DND-41 (cell line): Measurements from ENCODE around the gene GRID2.

Experiments used
- ATAC-seq: fragments of 200-7000 bp; cut with Tn5 transposase; 3 replicates; pipeline ENCODE4 v1.9.1; 2021; ENCODE audit warnings: low read depth; ENCODE audit not compliant: insufficient read depth
- DNase-seq: peaks from one replicate; pipeline ENCODE4 v3.0.0-alpha.2; 2020
- H2AFZ ChIP-seq: 2 replicates; pipeline ENCODE4 v1.6.0; 2012; ENCODE audit warnings: low read depth, low read length
- H3K27ac ChIP-seq: 2 replicates; pipeline ENCODE4 v1.5.1; 2012; ENCODE audit warnings: low read length, inconsistent platforms
- H3K27me3 ChIP-seq: fragments of 200-600 bp; sonication (generic); 2 replicates; pipeline ENCODE4 v1.6.0; 2012; ENCODE audit warnings: low read length, mild to moderate bottlenecking, inconsistent platforms; ENCODE audit not compliant: insufficient read depth, poor library complexity
- H3K36me3 ChIP-seq: 2 replicates; pipeline ENCODE4 v1.5.1; 2012; ENCODE audit warnings: low read length, inconsistent platforms; ENCODE audit not compliant: insufficient read depth
- H3K4me1 ChIP-seq: 2 replicates; pipeline ENCODE4 v1.5.1; 2012; ENCODE audit warnings: mild to moderate bottlenecking, low read length; ENCODE audit not compliant: insufficient read depth
- H3K4me2 ChIP-seq: 2 replicates; pipeline ENCODE4 v1.6.0; 2012; ENCODE audit warnings: mild to moderate bottlenecking, moderate library complexity, low read length, inconsistent platforms; ENCODE audit not compliant: insufficient read depth
- H3K4me3 ChIP-seq, 2 experiments: fragments of 200-600 bp in 1 of 2; shearing (Covaris generic) in 1 of 2; 2 replicates each; pipeline ENCODE4 v1.5.1; 2012 to 2016; ENCODE audit warnings: inconsistent platforms in 2 of 2, low read length in 2 of 2, mild to moderate bottlenecking in 2 of 2, low read depth in 1 of 2, moderate library complexity in 1 of 2
- H3K79me2 ChIP-seq: 2 replicates; pipeline ENCODE4 v1.6.0; 2012; ENCODE audit warnings: low read length, inconsistent platforms; ENCODE audit not compliant: insufficient read depth
- H3K9ac ChIP-seq: 2 replicates; pipeline ENCODE4 v1.6.0; 2012; ENCODE audit warnings: low read depth, mild to moderate bottlenecking, inconsistent platforms, low read length, moderate library complexity
- H3K9me3 ChIP-seq: 2 replicates; pipeline ENCODE4 v1.5.1; 2012; ENCODE audit warnings: low read length, moderate library complexity, mild to moderate bottlenecking, inconsistent platforms; ENCODE audit not compliant: insufficient read depth, severe bottlenecking
- H4K20me1 ChIP-seq: 2 replicates; pipeline ENCODE4 v1.6.0; 2012; ENCODE audit warnings: low read length; ENCODE audit not compliant: insufficient read depth
- CTCF ChIP-seq: IDR thresholded peaks from 2 replicates; pipeline ENCODE4 v1.5.1; 2012; ENCODE audit warnings: borderline replicate concordance, low read length, moderate library complexity, mild to moderate bottlenecking; ENCODE audit not compliant: poor library complexity, severe bottlenecking; ENCODE audit errors: extremely low read depth
- EZH2 ChIP-seq: IDR thresholded peaks from 3 replicates; pipeline ENCODE4 v1.6.1; 2012; ENCODE audit warnings: borderline replicate concordance, low read depth, mild to moderate bottlenecking, moderate library complexity, low read length, inconsistent platforms; ENCODE audit not compliant: severe bottlenecking

Gene GRID2

GRCh38 chr4:93780080-93780479 lies 1476.3 kb downstream of the GRID2 start:
- Histone ChIP-seq H3K9ac (no peak overlapping the region), H2AFZ (no peak overlapping the region), H3K4me2 (no peak overlapping the region), H4K20me1 (no peaks in the 10 kb centered on the region), H3K27ac (no peak overlapping the region), H3K4me3 (no peak overlapping the region), H3K79me2 (no peaks in the 10 kb centered on the region), H3K9me3 (no peaks in the 10 kb centered on the region), H3K36me3 (no peaks in the 10 kb centered on the region), H3K4me1 (no peaks in the 10 kb centered on the region), H3K27me3 (peaks cover 2% of the 10 kb centered on the region)
- ATAC-seq (no peak), DNase-seq (no peak)
- no peak for TF ChIP-seq CTCF
- TF ChIP-seq EZH2 = no peak

GRCh38 chr4:93781198-93781597 lies 1477.4 kb downstream of the GRID2 start:
- ATAC-seq (no peak), DNase-seq (no peak)
- Histone ChIP-seq H3K27ac (no peak overlapping the region), H3K27me3 (peaks cover 2% of the 10 kb centered on the region), H3K4me3 (no peak overlapping the region), H3K9me3 (no peaks in the 10 kb centered on the region), H3K4me1 (no peaks in the 10 kb centered on the region), H3K79me2 (no peaks in the 10 kb centered on the region), H4K20me1 (no peaks in the 10 kb centered on the region), H3K4me2 (no peak overlapping the region), H3K36me3 (no peaks in the 10 kb centered on the region), H3K9ac (no peak overlapping the region), H2AFZ (no peak overlapping the region)
- TF ChIP-seq EZH2 (no peak), CTCF (no peak)

DNA sequence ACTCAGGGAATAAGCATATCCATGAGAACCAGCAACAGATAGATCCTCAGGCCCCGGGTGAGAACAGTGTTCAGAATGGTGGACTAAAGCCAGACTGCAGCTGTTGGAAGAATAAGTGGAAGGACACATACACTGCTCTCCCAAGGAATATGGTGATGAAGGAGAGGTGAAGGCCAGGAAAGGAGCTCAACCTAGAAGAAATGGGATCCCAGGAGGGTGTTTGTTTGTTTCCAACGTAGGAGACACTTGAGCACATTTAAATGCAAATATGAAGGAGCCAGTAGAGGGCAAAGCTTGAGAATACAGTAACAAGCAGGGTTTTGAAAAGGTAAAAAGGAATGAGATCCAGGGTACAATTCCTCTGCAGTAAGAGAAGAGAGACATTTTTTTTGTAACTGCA lies 1482.4 kb downstream of the GRID2 start:
- H3K9me3 ChIP-seq = no peaks in the 10 kb centered on the region
- no peak overlapping the region for H3K4me2 ChIP-seq
- H3K4me3 ChIP-seq = no peak overlapping the region
- no peaks in the 10 kb centered on the region for H3K79me2 ChIP-seq
- no peak overlapping the region for H2AFZ ChIP-seq
- no peak overlapping the region for H3K9ac ChIP-seq
- H4K20me1 ChIP-seq = no peaks in the 10 kb centered on the region
- H3K27me3 ChIP-seq = no peaks in the 10 kb centered on the region
- H3K27ac ChIP-seq = no peak overlapping the region
- H3K36me3 ChIP-seq = no peaks in the 10 kb centered on the region
- TF ChIP-seq EZH2 (no peak), CTCF (no peak)
- DNase-seq = no peak
- no peak for ATAC-seq
- H3K4me1 ChIP-seq = no peaks in the 10 kb centered on the region

- no peaks in the 10 kb centered on the region for H3K79me2 ChIP-seq
- ATAC-seq (no peak), DNase-seq (no peak)
- peak; percentile 46 for TF ChIP-seq CTCF
- no peak for TF ChIP-seq EZH2
- no peaks in the 10 kb centered on the region for H3K36me3 ChIP-seq
- no peaks in the 10 kb centered on the region for H3K9me3 ChIP-seq
- no peaks in the 10 kb centered on the region for H4K20me1 ChIP-seq
- no peak overlapping the region for H2AFZ ChIP-seq
- no peak overlapping the region for H3K4me3 ChIP-seq
- no peak overlapping the region for H3K27ac ChIP-seq
- no peaks in the 10 kb centered on the region for H3K27me3 ChIP-seq
- no peaks in the 10 kb centered on the region for H3K4me1 ChIP-seq
- H3K9ac ChIP-seq = no peak overlapping the region
- no peak overlapping the region for H3K4me2 ChIP-seq
These were observed 1484.9 kb downstream of the GRID2 start for GRCh38 chr4:93788712-93789111.
